SK-N-SH treated with all-trans-retinoic acid at 6 μM for 48 hours (cell line): ENCODE results near the gene TADA2A.
A peak's percentile ranks its signal among the peaks of the same experiment; 100 is the strongest.

Experiments
- ATAC-seq: fragments of 200-7000 bp; cut with Tn5 transposase; 3 replicates; pipeline ENCODE4 v1.9.1; 2020; ENCODE audit warnings: mild to moderate bottlenecking, moderate library complexity
- ARNTL ChIP-seq: fragments of 450-650 bp; formaldehyde crosslinking; IDR thresholded peaks from 2 replicates; pipeline ENCODE4 v1.5.0; 2020; ENCODE audit warnings: low read depth, mild to moderate bottlenecking, moderate library complexity, borderline replicate concordance
- BACH2 ChIP-seq: fragments of 250-450 bp; sonication (Bioruptor Pico); IDR thresholded peaks from 2 replicates; pipeline ENCODE4 v1.9.0; 2021; ENCODE audit warnings: mild to moderate bottlenecking, borderline replicate concordance
- CSDC2 ChIP-seq: fragments of 250-450 bp; sonication (Bioruptor Pico); IDR thresholded peaks from 2 replicates; pipeline ENCODE4 v1.5.0; 2020; ENCODE audit warnings: mild to moderate bottlenecking, moderate library complexity
- GLIS3 ChIP-seq: fragments of 250-450 bp; sonication (Bioruptor Pico); IDR thresholded peaks from 2 replicates; pipeline ENCODE4 v1.5.0; 2020; ENCODE audit warnings: mild to moderate bottlenecking, moderate library complexity
- ISL1 ChIP-seq: fragments of 250-450 bp; sonication (Bioruptor Pico); IDR thresholded peaks from 2 replicates; pipeline ENCODE4 v2.1.2; 2022; ENCODE audit warnings: mild to moderate bottlenecking, moderate library complexity
- OSR1 ChIP-seq: fragments of 250-450 bp; sonication (Bioruptor Pico); IDR thresholded peaks from 2 replicates; pipeline ENCODE4 v1.8.0; 2022; ENCODE audit warnings: moderate library complexity, mild to moderate bottlenecking, inconsistent platforms
- PPARA ChIP-seq: fragments of 250-450 bp; sonication (Bioruptor Pico); IDR thresholded peaks from 2 replicates; pipeline ENCODE4 v1.5.0; 2020; ENCODE audit warnings: mild to moderate bottlenecking, borderline replicate concordance
- RARB ChIP-seq: fragments of 250-450 bp; sonication (Bioruptor Pico); IDR thresholded peaks from 2 replicates; pipeline ENCODE4 v1.8.0; 2021; ENCODE audit warnings: mild to moderate bottlenecking, moderate library complexity
- SNAI2 ChIP-seq: fragments of 250-450 bp; sonication (Bioruptor Pico); IDR thresholded peaks from 2 replicates; pipeline ENCODE4 v1.5.0; 2020; ENCODE audit warnings: mild to moderate bottlenecking, moderate library complexity
- TCF4 ChIP-seq: fragments of 250-450 bp; sonication (Bioruptor Pico); IDR thresholded peaks from 2 replicates; pipeline ENCODE4 v1.8.0; 2021; ENCODE audit warnings: mild to moderate bottlenecking, moderate library complexity, borderline replicate concordance
- TOX ChIP-seq: fragments of 250-450 bp; sonication (Bioruptor Pico); IDR thresholded peaks from 2 replicates; pipeline ENCODE4 v1.8.0; 2021; ENCODE audit warnings: mild to moderate bottlenecking, moderate library complexity, borderline replicate concordance
- ZFP3 ChIP-seq: fragments of 250-450 bp; sonication (Bioruptor Pico); IDR thresholded peaks from 2 replicates; pipeline ENCODE4 v1.5.0; 2020; ENCODE audit warnings: mild to moderate bottlenecking, moderate library complexity
- ZFP30 ChIP-seq: fragments of 450-650 bp; formaldehyde crosslinking; IDR thresholded peaks from 2 replicates; pipeline ENCODE4 v1.5.0; 2022; ENCODE audit warnings: mild to moderate bottlenecking, moderate library complexity
- ZNF565 ChIP-seq: fragments of 450-650 bp; formaldehyde crosslinking; conservative IDR thresholded peaks from 2 replicates; pipeline ENCODE4 v1.5.0; 2020; ENCODE audit warnings: low read depth, mild to moderate bottlenecking, moderate library complexity
- ZNF70 ChIP-seq: fragments of 450-650 bp; formaldehyde crosslinking; IDR thresholded peaks from 2 replicates; pipeline ENCODE4 v1.5.0; 2020; ENCODE audit warnings: mild to moderate bottlenecking, moderate library complexity
- ZNF8 ChIP-seq: fragments of 450-650 bp; formaldehyde crosslinking; IDR thresholded peaks from 2 replicates; pipeline ENCODE4 v1.5.0; 2020; ENCODE audit warnings: mild to moderate bottlenecking, moderate library complexity
- TF ChIP-seq, protein P1 (sequence below): fragments of 250-450 bp; sonication (Bioruptor Pico); IDR thresholded peaks from 2 replicates; pipeline ENCODE4 v1.5.0; 2020; ENCODE audit warnings: mild to moderate bottlenecking, moderate library complexity
- TF ChIP-seq, protein P2 (sequence below): fragments of 250-450 bp; sonication (Bioruptor Pico); IDR thresholded peaks from 2 replicates; pipeline ENCODE4 v1.5.1; 2021; ENCODE audit warnings: mild to moderate bottlenecking, moderate library complexity
- TF ChIP-seq, protein P3 (sequence below): fragments of 250-450 bp; sonication (Bioruptor Pico); IDR thresholded peaks from 2 replicates; pipeline ENCODE4 v1.8.0; 2021; ENCODE audit warnings: low read depth, mild to moderate bottlenecking, moderate library complexity, borderline replicate concordance
- TF ChIP-seq, protein P4 (sequence below): fragments of 250-450 bp; sonication (Bioruptor Pico); IDR thresholded peaks from 2 replicates; pipeline ENCODE4 v1.8.0; 2020; ENCODE audit warnings: mild to moderate bottlenecking, moderate library complexity, borderline replicate concordance

The TADA2A gene

DNA sequence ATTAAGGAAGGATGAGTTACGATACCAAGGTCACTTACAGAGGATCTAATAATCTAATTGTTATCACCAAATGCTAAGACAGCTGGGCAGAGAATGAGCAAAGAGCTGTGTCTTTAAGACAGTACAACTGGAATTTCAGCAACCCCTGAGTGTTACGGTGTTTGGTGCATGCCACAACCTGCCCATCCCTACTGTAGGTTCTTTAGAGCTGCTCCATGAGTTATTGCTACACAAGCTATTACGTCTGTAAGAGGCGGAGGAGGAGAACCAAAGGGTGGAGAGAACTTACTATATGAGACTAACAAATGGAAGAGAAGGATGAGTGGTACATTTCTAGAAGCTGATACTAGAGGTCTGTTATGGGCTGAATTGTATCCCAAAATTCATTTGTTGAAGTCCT, 45.1 kb upstream of the TADA2A start (continued):
- TF ChIP-seq, protein P1, sequence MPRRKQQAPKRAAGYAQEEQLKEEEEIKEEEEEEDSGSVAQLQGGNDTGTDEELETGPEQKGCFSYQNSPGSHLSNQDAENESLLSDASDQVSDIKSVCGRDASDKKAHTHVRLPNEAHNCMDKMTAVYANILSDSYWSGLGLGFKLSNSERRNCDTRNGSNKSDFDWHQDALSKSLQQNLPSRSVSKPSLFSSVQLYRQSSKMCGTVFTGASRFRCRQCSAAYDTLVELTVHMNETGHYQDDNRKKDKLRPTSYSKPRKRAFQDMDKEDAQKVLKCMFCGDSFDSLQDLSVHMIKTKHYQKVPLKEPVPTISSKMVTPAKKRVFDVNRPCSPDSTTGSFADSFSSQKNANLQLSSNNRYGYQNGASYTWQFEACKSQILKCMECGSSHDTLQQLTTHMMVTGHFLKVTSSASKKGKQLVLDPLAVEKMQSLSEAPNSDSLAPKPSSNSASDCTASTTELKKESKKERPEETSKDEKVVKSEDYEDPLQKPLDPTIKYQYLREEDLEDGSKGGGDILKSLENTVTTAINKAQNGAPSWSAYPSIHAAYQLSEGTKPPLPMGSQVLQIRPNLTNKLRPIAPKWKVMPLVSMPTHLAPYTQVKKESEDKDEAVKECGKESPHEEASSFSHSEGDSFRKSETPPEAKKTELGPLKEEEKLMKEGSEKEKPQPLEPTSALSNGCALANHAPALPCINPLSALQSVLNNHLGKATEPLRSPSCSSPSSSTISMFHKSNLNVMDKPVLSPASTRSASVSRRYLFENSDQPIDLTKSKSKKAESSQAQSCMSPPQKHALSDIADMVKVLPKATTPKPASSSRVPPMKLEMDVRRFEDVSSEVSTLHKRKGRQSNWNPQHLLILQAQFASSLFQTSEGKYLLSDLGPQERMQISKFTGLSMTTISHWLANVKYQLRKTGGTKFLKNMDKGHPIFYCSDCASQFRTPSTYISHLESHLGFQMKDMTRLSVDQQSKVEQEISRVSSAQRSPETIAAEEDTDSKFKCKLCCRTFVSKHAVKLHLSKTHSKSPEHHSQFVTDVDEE (CRISPR knock-in tag) = no peak

DNA sequence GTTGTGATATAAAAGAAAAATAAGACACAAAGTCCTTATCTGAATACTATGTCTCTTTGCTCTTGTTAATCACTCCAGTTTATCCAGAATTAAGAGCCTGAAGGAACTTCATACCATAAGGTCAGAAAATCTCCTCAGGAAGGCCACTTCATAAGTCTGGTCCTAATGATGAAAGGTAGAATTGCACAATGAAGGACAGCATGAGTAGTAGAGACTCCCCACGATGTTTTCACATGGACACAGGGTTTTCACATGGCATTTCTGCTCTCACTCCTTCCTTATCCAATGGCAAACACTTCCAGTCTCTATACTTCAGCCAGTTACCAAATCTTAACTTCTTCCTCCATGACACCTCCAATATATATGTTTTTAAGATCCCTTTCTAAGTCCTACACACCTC, 41.1 kb upstream of the TADA2A start:
- no peak for ATAC-seq
- TF ChIP-seq, protein P2, sequence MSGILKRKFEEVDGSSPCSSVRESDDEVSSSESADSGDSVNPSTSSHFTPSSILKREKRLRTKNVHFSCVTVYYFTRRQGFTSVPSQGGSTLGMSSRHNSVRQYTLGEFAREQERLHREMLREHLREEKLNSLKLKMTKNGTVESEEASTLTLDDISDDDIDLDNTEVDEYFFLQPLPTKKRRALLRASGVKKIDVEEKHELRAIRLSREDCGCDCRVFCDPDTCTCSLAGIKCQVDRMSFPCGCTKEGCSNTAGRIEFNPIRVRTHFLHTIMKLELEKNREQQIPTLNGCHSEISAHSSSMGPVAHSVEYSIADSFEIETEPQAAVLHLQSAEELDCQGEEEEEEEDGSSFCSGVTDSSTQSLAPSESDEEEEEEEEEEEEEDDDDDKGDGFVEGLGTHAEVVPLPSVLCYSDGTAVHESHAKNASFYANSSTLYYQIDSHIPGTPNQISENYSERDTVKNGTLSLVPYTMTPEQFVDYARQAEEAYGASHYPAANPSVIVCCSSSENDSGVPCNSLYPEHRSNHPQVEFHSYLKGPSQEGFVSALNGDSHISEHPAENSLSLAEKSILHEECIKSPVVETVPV (CRISPR knock-in tag) = no peak
- TF ChIP-seq ISL1 (CRISPR knock-in tag) (no peak), CSDC2 (CRISPR knock-in tag) (no peak), ARNTL (CRISPR knock-in tag) (no peak), ZNF8 (CRISPR knock-in tag) (no peak), ZFP30 (CRISPR knock-in tag) (no peak), PPARA (CRISPR knock-in tag) (no peak), TOX (CRISPR knock-in tag) (no peak), TCF4 (CRISPR knock-in tag) (no peak), GLIS3 (CRISPR knock-in tag) (no peak), OSR1 (no peak), ZNF70 (CRISPR knock-in tag) (no peak), RARB (no peak), SNAI2 (CRISPR knock-in tag) (no peak), ZFP3 (CRISPR knock-in tag) (no peak), BACH2 (CRISPR knock-in tag) (no peak), ZNF565 (CRISPR knock-in tag) (no peak)
- TF ChIP-seq, protein P3, sequence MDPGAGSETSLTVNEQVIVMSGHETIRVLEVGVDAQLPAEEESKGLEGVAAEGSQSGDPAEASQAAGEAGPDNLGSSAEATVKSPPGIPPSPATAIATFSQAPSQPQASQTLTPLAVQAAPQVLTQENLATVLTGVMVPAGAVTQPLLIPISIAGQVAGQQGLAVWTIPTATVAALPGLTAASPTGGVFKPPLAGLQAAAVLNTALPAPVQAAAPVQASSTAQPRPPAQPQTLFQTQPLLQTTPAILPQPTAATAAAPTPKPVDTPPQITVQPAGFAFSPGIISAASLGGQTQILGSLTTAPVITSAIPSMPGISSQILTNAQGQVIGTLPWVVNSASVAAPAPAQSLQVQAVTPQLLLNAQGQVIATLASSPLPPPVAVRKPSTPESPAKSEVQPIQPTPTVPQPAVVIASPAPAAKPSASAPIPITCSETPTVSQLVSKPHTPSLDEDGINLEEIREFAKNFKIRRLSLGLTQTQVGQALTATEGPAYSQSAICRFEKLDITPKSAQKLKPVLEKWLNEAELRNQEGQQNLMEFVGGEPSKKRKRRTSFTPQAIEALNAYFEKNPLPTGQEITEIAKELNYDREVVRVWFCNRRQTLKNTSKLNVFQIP (CRISPR knock-in tag) = no peak
- TF ChIP-seq, protein P4, sequence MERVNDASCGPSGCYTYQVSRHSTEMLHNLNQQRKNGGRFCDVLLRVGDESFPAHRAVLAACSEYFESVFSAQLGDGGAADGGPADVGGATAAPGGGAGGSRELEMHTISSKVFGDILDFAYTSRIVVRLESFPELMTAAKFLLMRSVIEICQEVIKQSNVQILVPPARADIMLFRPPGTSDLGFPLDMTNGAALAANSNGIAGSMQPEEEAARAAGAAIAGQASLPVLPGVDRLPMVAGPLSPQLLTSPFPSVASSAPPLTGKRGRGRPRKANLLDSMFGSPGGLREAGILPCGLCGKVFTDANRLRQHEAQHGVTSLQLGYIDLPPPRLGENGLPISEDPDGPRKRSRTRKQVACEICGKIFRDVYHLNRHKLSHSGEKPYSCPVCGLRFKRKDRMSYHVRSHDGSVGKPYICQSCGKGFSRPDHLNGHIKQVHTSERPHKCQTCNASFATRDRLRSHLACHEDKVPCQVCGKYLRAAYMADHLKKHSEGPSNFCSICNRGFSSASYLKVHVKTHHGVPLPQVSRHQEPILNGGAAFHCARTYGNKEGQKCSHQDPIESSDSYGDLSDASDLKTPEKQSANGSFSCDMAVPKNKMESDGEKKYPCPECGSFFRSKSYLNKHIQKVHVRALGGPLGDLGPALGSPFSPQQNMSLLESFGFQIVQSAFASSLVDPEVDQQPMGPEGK (CRISPR knock-in tag) = no peak
- TF ChIP-seq, all 23 proteins: peak for 0

DNA sequence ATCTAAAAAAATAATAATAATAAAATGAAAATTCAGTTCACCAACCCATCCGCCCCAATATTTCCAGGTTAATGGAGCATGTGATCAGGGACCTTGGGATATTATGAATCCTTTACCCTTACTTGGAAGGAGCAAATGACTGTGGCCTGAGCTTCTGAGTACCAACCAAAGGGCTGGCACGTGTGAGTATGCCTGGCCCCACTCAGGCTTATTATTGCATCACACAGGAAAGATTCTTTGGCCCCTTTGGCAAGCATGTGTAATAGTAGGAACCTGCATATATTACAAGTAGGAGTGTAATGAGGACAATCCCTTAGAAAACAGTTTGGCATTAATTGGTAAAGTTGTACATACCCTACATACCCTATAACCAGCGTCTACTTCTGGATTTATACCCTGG, 38.1 kb upstream of the TADA2A start:
- ATAC-seq = no peak

DNA sequence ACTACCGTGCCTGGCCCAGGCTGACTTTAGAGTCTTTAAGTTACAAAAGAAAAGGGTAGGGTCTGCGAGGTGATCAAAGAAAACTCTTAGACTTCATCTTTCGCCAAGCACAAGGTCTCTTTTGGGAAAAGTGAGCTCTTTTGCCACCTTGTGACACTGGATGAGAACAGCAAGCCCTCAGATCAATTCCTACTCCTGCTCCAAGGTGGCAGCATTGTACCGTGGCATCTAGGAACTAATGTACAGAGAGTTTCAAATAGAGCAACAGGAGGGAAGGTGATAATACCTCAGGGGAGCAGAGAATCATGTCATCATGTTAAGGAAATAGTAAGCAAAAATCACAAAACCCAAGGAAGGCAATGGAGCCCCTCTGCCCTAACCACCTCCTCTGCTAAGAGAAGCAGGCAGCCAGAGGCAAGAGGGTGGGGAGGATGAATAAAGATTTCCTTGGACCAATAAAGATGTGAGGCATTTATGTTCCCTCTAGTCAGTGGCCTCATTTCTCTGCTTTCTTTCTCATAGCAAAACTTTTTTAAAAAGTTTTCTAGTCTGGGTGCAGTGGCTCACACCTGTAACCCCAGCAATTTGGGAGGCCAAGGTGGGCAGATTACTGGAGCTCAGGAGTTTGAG, 33.0 kb upstream of the TADA2A start:
- peak; percentile 99 for ATAC-seq
- TF ChIP-seq, protein P3 (CRISPR knock-in tag) = no peak
- TF ChIP-seq, protein P4 (CRISPR knock-in tag) = no peak
- TF ChIP-seq, protein P1 (CRISPR knock-in tag) = no peak
- TF ChIP-seq ARNTL (CRISPR knock-in tag) = no peak
- no peak for TF ChIP-seq GLIS3 (CRISPR knock-in tag)
- TF ChIP-seq CSDC2 (CRISPR knock-in tag) = no peak
- no peak for TF ChIP-seq ZFP3 (CRISPR knock-in tag)

More for the DNA sequence above, 38.1 kb upstream of the TADA2A start:
- TF ChIP-seq SNAI2 (CRISPR knock-in tag) (no peak), ISL1 (CRISPR knock-in tag) (no peak), ZNF8 (CRISPR knock-in tag) (no peak), BACH2 (CRISPR knock-in tag) (no peak), CSDC2 (CRISPR knock-in tag) (no peak), ZNF565 (CRISPR knock-in tag) (no peak), ZNF70 (CRISPR knock-in tag) (no peak), ZFP30 (CRISPR knock-in tag) (no peak)
